H1 (cell line): ENCODE measurements around the gene PFKM. TPM values are rescaled to one million over a fixed set of nuclear protein-coding genes. Genes with fewer than 3 reads are reported as not detected.

Source experiments
- CTCF ChIA-PET: fragments of 300-600 bp; sonication (Branson Sonifier 250); formaldehyde crosslinking; loops from one replicate; lab custom pipeline; 2021; ENCODE audit not compliant: partially characterized antibody; lab: Charles Lee
- POLR2A ChIA-PET: fragments of 300-600 bp; sonication (Branson Sonifier 250); formaldehyde crosslinking; loops from one replicate; lab custom pipeline; 2021; ENCODE audit warnings: inconsistent platforms; ENCODE audit not compliant: partially characterized antibody; lab: Charles Lee
- DNase-seq, 2 experiments: peaks; one replicate each; pipeline versions ENCODE4 v3.0.0 to v3.0.0-alpha.2; 2010 to 2022; ENCODE audit warnings: low spot score in 2 of 2, low read depth in 1 of 2, mixed read lengths in 1 of 2
- FAIRE-seq: peaks from 2 replicates; lab custom pipeline; 2011; peaks lifted over from hg19 to GRCh38; lab: Jason Lieb, UNC
- H2AFZ ChIP-seq: 2 replicates; pipeline ENCODE4 v1.8.1; 2012; ENCODE audit warnings: low read length, inconsistent platforms
- H2AK5ac ChIP-seq: 2 replicates; pipeline ENCODE4 v1.6.1; 2013; ENCODE audit warnings: low read depth, low read length
- H2BK120ac ChIP-seq: replicated peaks from 2 replicates; pipeline ENCODE3; 2013; ENCODE audit warnings: low read depth, low read length, inconsistent platforms
- H2BK12ac ChIP-seq: 2 replicates; pipeline ENCODE4 v1.6.1; 2013; ENCODE audit warnings: low read depth, low read length
- H2BK15ac ChIP-seq: 2 replicates; pipeline ENCODE4 v1.6.1; 2013; ENCODE audit warnings: low read length
- H2BK20ac ChIP-seq: 2 replicates; pipeline ENCODE4 v1.6.1; 2013; ENCODE audit warnings: low read length
- H2BK5ac ChIP-seq: 2 replicates; pipeline ENCODE4 v1.6.1; 2013; ENCODE audit warnings: low read depth, low read length
- H3K14ac ChIP-seq: 2 replicates; pipeline ENCODE4 v1.6.1; 2013; ENCODE audit warnings: inconsistent platforms; ENCODE audit not compliant: insufficient read length
- H3K18ac ChIP-seq: 2 replicates; pipeline ENCODE4 v1.6.1; 2013; ENCODE audit warnings: low read length; ENCODE audit errors: extremely low read depth
- H3K23ac ChIP-seq: 2 replicates; pipeline ENCODE4 v1.6.1; 2013; ENCODE audit warnings: inconsistent platforms; ENCODE audit not compliant: insufficient read length
- H3K23me2 ChIP-seq: 2 replicates; pipeline ENCODE4 v1.6.1; 2013; ENCODE audit warnings: low read depth, low read length
- H3K27ac ChIP-seq: 2 replicates; pipeline ENCODE4 v1.6.1; 2011; ENCODE audit warnings: low read depth, low read length, inconsistent platforms
- H3K27me3 ChIP-seq, 4 experiments: replicated peaks in 1 of 4; 1 replicate in 1 of 4; 2 replicates in 3 of 4; pipeline versions ENCODE4 v1.6.1 to v1.8.1; 2011 to 2013; ENCODE audit warnings: low read length in 3 of 4, mild to moderate bottlenecking in 3 of 4, inconsistent platforms in 2 of 4, mixed read lengths in 2 of 4, moderate library complexity in 1 of 4; ENCODE audit not compliant: control insufficient read depth in 3 of 4, insufficient read depth in 3 of 4; ENCODE audit errors: extremely low read depth in 1 of 4
- H3K36me3 ChIP-seq, 4 experiments: 2 replicates each; pipeline versions ENCODE4 v1.6.1 to v1.8.1; 2011 to 2013; ENCODE audit warnings: mild to moderate bottlenecking in 4 of 4, low read length in 3 of 4, moderate library complexity in 2 of 4, control low read depth in 1 of 4, inconsistent platforms in 1 of 4; ENCODE audit not compliant: insufficient read depth in 4 of 4, control insufficient read depth in 2 of 4
- H3K4ac ChIP-seq: replicated peaks from 2 replicates; pipeline ENCODE3; 2013; ENCODE audit warnings: low read length, low read depth, mixed read lengths, inconsistent platforms; ENCODE audit not compliant: insufficient read length
- H3K4me1 ChIP-seq, 4 experiments: replicated peaks in 1 of 4; 1 replicate in 1 of 4; 2 replicates in 3 of 4; pipeline versions ENCODE4 v1.6.1 to v1.8.1; 2011 to 2013; ENCODE audit warnings: low read length in 3 of 4, inconsistent platforms in 2 of 4, mixed read lengths in 1 of 4; ENCODE audit not compliant: insufficient read depth in 4 of 4, control insufficient read depth in 3 of 4
- H3K4me2 ChIP-seq, 2 experiments: 2 replicates each; pipeline versions ENCODE4 v1.6.1 to v1.8.1; 2011 to 2013; ENCODE audit warnings: low read depth in 2 of 2, low read length in 2 of 2, control low read depth in 1 of 2, inconsistent platforms in 1 of 2, mild to moderate bottlenecking in 1 of 2; ENCODE audit not compliant: insufficient read depth in 1 of 2
- H3K4me3 ChIP-seq, 4 experiments: fragments of 200-600, 300-600 bp in 1 of 4; sonication (generic), shearing (Covaris generic), sonication (Bioruptor Twin) in 1 of 4; 2 replicates each; pipeline versions ENCODE4 v1.5.1 to v1.8.1; 2011 to 2016; ENCODE audit warnings: low read length in 4 of 4, low read depth in 3 of 4, control low read depth in 2 of 4, inconsistent platforms in 2 of 4, mild to moderate bottlenecking in 2 of 4, mixed read lengths in 1 of 4, moderate library complexity in 1 of 4; ENCODE audit not compliant: insufficient read depth in 2 of 4; ENCODE audit errors: extremely low read depth in 1 of 4
- H3K56ac ChIP-seq: replicated peaks from 2 replicates; pipeline ENCODE3; 2013; ENCODE audit warnings: low read depth, mild to moderate bottlenecking, mixed read lengths, low read length, inconsistent platforms; ENCODE audit not compliant: insufficient read length
- H3K79me1 ChIP-seq: 2 replicates; pipeline ENCODE4 v1.6.1; 2013; ENCODE audit warnings: low read depth, low read length, control low read depth
- H3K79me2 ChIP-seq, 2 experiments: 2 replicates each; pipeline versions ENCODE4 v1.6.1 to v1.8.1; 2012 to 2013; ENCODE audit warnings: low read length in 2 of 2, mild to moderate bottlenecking in 2 of 2, inconsistent platforms in 1 of 2; ENCODE audit not compliant: insufficient read depth in 2 of 2, control insufficient read depth in 1 of 2
- H3K9ac ChIP-seq, 4 experiments: replicated peaks in 1 of 4; 1 replicate in 1 of 4; 2 replicates in 3 of 4; pipeline versions ENCODE4 v1.6.1 to v1.8.1; 2011 to 2013; ENCODE audit warnings: low read depth in 3 of 4, low read length in 3 of 4, control low read depth in 2 of 4, mild to moderate bottlenecking in 2 of 4, moderate library complexity in 2 of 4, inconsistent platforms in 1 of 4; ENCODE audit errors: extremely low read depth in 1 of 4
- H3K9me3 ChIP-seq, 2 experiments: 2 replicates each; pipeline versions ENCODE4 v1.6.1 to v1.8.1; 2012 to 2013; ENCODE audit warnings: mild to moderate bottlenecking in 2 of 2, moderate library complexity in 2 of 2, control low read depth in 1 of 2, inconsistent platforms in 1 of 2, low read depth in 1 of 2, low read length in 1 of 2, mixed read lengths in 1 of 2; ENCODE audit not compliant: insufficient read depth in 2 of 2
- H4K20me1 ChIP-seq, 2 experiments: replicated peaks in 1 of 2; 2 replicates each; pipeline versions ENCODE3 to v1.8.1; 2011 to 2013; ENCODE audit warnings: inconsistent platforms in 2 of 2, low read length in 2 of 2, mild to moderate bottlenecking in 1 of 2; ENCODE audit not compliant: insufficient read depth in 2 of 2, control insufficient read depth in 1 of 2
- H4K5ac ChIP-seq: 2 replicates; pipeline ENCODE4 v1.6.1; 2013; ENCODE audit warnings: low read length, low read depth, mixed read lengths, inconsistent platforms; ENCODE audit not compliant: insufficient read length
- H4K8ac ChIP-seq: 2 replicates; pipeline ENCODE4 v1.8.0; 2013; ENCODE audit warnings: mild to moderate bottlenecking, moderate library complexity, low read length, inconsistent platforms; ENCODE audit not compliant: insufficient read depth; ENCODE audit errors: extremely low read depth
- H4K91ac ChIP-seq: replicated peaks from 2 replicates; pipeline ENCODE3; 2013; ENCODE audit warnings: low read length, mixed read lengths, inconsistent platforms; ENCODE audit not compliant: insufficient read length
- BRCA1 ChIP-seq: IDR thresholded peaks from 2 replicates; pipeline ENCODE4 v1.6.1; 2012; ENCODE audit warnings: low read depth, low read length, improper control_type of control experiment
- CBX5 ChIP-seq: fragments of 300-800, 300-1000 bp; sonication (generic); IDR thresholded peaks from 2 replicates; pipeline ENCODE4 v1.7.1; 2016; ENCODE audit warnings: antibody characterized with exemption, low read length, low read depth
- E2F6 ChIP-seq: IDR thresholded peaks from 2 replicates; pipeline ENCODE4 v1.6.1; 2012; ENCODE audit warnings: inconsistent platforms
- GABPA ChIP-seq: IDR thresholded peaks from 2 replicates; pipeline ENCODE4 v1.6.1; 2011; ENCODE audit warnings: mild to moderate bottlenecking, low read length, moderate library complexity, borderline replicate concordance; ENCODE audit not compliant: insufficient read depth
- KDM5A ChIP-seq: fragments of 200-600 bp; IDR thresholded peaks from 2 replicates; pipeline ENCODE4 v1.7.1; 2012; ENCODE audit warnings: mild to moderate bottlenecking, low read length, inconsistent platforms, mixed read lengths
- USF2 ChIP-seq: IDR thresholded peaks from 2 replicates; pipeline ENCODE4 v1.6.1; 2011; ENCODE audit warnings: low read length, improper control_type of control experiment
- polyA plus RNA-seq, 7 experiments: library from polyadenylated mRNA; depleted of rRNA in 3 of 7; stranded (reverse) in 5 of 7; unstranded in 2 of 7; fragments of >200 nt in 5 of 7; fragments of 200-250 nt in 2 of 7; gene quantifications; 1 replicate in 5 of 7; 2 replicates in 1 of 7; 4 replicates in 1 of 7; pipeline versions ENCODE4 v1.2.1 to v1.2.3, GENCODE V29; 2011 to 2013; ENCODE audit warnings: missing spikeins in 2 of 7, mixed read lengths in 2 of 7
- total RNA-seq: library from RNA; stranded (reverse); fragmentation: NEBNext Ultra II Directional; extraction: Animal tissue kit (Norgen Biotek cat#: 25700); gene quantifications from 2 replicates; pipeline ENCODE4 v1.2.1, GENCODE V29; 2021

Gene PFKM
- total and polyA plus RNA-seq, 2 of the 8 experiments (the other 6 are each of a cell fraction or from before 2014, with no cell fraction given), result 62.6 to 106 TPM

GRCh38 chr12:48191096-48191495 is 71.9 kb downstream of the PFKM start:
- no peak overlapping the region for H2AFZ ChIP-seq
- no peak for FAIRE-seq
- H4K8ac ChIP-seq, result no peak overlapping the region
- no peak overlapping the region for H2AK5ac ChIP-seq
- no peaks in the 10 kb centered on the region for H3K79me2 ChIP-seq
- H3K4me2 ChIP-seq, result no peak overlapping the region
- H3K9me3 ChIP-seq, result no peaks in the 10 kb centered on the region
- no peak overlapping the region for H3K23ac ChIP-seq
- no peak overlapping the region for H4K5ac ChIP-seq
- H2BK12ac ChIP-seq, result no peak overlapping the region
- no peak overlapping the region for H3K9ac ChIP-seq
- H4K91ac ChIP-seq, result no peak overlapping the region
- H2BK5ac ChIP-seq, result no peak overlapping the region
- no peak overlapping the region for H2BK15ac ChIP-seq
- no peak overlapping the region for H2BK20ac ChIP-seq
- no peak overlapping the region for H3K18ac ChIP-seq
- H3K23me2 ChIP-seq, result no peaks in the 10 kb centered on the region; the same call in 1 of the 2 replicates
- no peak overlapping the region for H3K14ac ChIP-seq
- no peak overlapping the region for H3K56ac ChIP-seq
- H3K27ac ChIP-seq, result no peak overlapping the region
- no peaks in the 10 kb centered on the region for H4K20me1 ChIP-seq
- no peaks in the 10 kb centered on the region for H3K79me1 ChIP-seq
- H3K27me3 ChIP-seq, result peaks cover 0 to under 1% (median 0%) of the 10 kb centered on the region in 4 experiments; a peak in 2 of 7 replicates
- TF ChIP-seq KDM5A (no peak), USF2 (no peak), CBX5 (no peak), BRCA1 (no peak), GABPA (no peak), E2F6 (no peak)
- TF ChIP-seq, all 59 proteins: peak for 0
- no peak for DNase-seq
- Histone ChIP-seq H3K4me3 (no peak overlapping the region), H3K4me1 (no peaks in the 10 kb centered on the region), H2BK120ac (no peak overlapping the region), H3K4ac (no peak overlapping the region), H3K36me3 (no peaks in the 10 kb centered on the region)
- ChIA-PET POLR2A (no interaction called here), CTCF (no interaction called here)
